ENCODE results near the gene GLMP. TPM values are rescaled to one million over a fixed set of nuclear protein-coding genes. Genes with fewer than 3 reads are reported as not detected.

The GLMP gene
- total RNA-seq, 1 experiment from 2014 or later, result 135 TPM

DNA sequence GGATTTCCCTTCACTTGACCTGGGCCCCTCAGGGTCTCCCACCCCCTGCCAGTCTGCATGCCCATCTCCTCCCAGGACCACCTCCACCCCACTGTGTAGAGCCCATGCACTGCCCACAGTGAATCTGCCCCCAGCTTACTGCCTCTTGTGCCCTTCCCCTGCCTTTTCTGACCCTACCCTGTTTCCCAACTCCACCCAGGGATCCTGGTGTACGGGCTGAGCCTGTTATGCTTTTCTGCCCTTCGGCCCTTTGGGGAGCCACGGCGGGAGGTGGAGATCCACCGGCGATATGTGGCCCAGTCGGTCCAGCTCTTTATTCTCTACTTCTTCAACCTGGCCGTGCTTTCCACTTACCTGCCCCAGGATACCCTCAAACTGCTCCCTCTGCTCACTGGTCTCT, 9.4 kb downstream of the GLMP start:
- no peak for DNase-seq (ENCODE audit: low spot score)

DNA sequence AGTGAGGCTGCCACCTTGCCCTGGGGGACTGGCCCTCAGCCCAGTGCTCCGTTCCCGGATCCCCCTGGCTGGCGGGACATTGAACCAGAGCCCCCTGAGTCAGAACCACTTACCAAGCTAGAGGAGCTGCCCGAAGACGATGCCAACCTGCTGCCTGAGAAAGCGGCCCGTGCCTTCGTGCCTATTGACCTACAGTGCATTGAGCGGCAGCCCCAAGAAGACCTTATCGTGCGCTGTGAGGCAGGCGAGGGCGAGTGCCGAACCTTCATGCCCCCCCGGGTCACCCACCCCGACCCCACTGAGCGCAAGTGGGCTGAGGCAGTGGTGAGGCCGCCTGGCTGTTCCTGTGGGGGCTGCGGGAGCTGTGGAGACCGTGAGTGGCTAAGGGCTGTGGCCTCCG, 10.0 kb downstream of the GLMP start:
- no peak for DNase-seq (ENCODE audit: low spot score)

- no peak for DNase-seq (ENCODE audit: low spot score)
Measured at GRCh38 chr1:156284757-156285156, 10.7 kb downstream of the GLMP start.

DNA sequence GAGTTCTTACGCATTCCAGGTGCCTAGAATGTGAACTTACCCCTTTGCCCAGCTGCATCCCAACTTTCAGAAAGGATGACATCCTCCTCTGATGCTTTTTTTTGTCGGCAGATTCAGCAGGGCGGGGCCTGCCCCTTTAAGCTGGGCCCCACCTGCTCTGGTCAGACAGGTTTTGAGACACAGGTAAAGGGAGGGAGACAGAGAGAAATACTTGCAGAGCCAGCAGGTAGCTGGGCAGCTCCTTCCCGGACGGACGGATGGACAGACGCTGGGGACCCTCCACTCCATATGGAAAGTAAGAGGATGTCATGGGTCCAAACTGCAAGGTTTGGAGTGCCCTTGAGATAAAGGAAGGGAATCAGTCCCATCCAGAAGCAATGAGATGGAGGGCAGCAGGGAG, 11.4 kb downstream of the GLMP start, which contains the start of gene TMEM79:
TSS of gene TMEM79 (plus strand) at position 214 of the 400 bp plus-strand sequence. CDS start 902 bp downstream, outside the sequence.
- no peak for DNase-seq (ENCODE audit: low spot score)

- no peak for DNase-seq (ENCODE audit: low spot score)
Measured at GRCh38 chr1:156283521-156283920, 12.0 kb downstream of the GLMP start.

GRCh38 chr1:156282479-156283222, 12.8 kb downstream of the GLMP start, which contains the start of gene SMG5:
Gene SMG5, minus strand, starts transcription at chr1:156282825. Its CDS starts 145 bp downstream, at chr1:156282680.
- peak; percentile 100 for DNase-seq (ENCODE audit: low spot score)

GRCh38 chr1:156281693-156282478, 13.6 kb downstream of the GLMP start:
- DNase-seq (ENCODE audit: low spot score), result peak; percentile 47

DNA sequence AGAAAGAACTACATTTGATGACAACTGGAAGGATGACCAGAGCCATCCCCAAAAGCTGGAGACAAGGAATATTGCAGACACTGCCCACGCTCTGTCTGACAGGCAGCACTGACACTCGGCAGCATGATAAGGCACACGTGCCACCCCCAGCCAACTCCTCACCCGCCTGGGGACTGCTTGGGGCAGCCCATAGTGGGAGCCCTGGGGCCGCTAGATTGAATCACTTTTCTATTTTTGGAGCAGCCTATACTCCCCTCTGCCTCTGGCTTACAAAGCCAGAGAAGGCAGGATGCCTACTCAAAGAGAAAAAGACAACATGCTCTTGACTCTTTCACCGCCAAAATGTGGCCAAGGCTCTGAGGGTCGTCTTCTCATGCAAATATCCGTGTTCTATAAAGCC, 14.2 kb downstream of the GLMP start:
- peak; percentile 63 for DNase-seq (ENCODE audit: low spot score)

DNA sequence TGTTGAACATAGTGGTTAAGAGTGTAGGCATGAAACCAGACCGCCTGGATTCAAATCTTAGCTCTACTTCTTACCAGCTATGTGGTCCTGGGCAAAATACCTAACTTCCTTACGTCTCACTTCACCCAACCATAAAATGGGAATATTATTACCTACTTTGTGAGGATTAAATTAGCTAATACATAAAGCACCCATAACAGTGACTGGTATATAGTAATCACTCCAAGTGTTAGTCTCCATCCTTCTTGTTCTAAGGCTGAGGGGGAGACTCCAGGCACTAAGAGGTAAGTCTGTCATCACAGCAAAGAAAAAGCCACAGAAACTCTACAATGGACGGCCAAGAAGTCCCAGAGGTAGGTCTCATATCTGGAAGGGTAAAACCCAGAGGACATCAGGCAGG, 15.6 kb downstream of the GLMP start:
- no peak for DNase-seq (ENCODE audit: low spot score)

GRCh38 chr1:156276966-156277381, 18.5 kb downstream of the GLMP start:
- no peak for DNase-seq (ENCODE audit: low spot score)

DNA sequence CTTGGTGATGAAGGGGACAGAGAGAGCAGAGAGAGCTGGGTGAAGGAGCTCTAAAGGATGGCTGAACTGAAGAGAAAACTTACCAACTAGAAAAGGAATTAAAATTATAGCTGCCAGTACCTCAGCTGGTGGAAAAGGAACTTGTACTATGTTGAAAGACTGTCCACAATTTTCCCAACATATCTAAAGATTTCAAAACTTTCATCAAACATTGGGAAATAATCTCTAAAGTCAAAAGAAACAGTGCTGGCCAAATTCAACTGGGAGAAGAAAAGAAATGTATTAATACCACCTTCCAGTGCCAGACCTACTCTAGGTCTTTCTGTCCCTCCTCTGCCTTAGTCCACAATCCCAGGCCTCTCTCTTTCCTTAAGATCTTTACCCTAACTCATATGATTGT, 18.9 kb downstream of the GLMP start:
- DNase-seq (ENCODE audit: low spot score), result no peak

- no peak for DNase-seq (ENCODE audit: low spot score)
Measured at GRCh38 chr1:156270314-156270713, 25.2 kb downstream of the GLMP start.

DNA sequence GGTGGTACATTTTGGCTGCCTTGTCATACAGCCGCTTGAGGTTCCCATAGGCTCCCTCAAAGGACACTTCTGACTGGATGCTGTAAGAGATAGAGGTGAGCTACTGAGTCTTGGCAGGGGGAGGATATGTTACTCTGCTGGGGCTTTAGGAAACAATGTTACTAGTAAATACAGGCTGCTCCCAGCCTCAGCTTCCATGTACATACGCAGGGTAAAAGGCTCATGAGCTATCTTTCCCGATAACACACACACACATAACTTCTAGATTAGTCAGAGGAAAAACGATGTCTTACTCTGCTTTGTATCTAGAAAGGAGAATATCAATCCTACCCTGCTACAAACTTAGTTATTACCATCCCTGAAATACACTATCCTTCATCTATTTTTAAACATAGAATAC, 27.1 kb downstream of the GLMP start:
- peak; percentile 76 for DNase-seq (ENCODE audit: low spot score)

- no peak for DNase-seq (ENCODE audit: low spot score)
Measured at GRCh38 chr1:156266051-156266450, 29.4 kb downstream of the GLMP start.

DNA sequence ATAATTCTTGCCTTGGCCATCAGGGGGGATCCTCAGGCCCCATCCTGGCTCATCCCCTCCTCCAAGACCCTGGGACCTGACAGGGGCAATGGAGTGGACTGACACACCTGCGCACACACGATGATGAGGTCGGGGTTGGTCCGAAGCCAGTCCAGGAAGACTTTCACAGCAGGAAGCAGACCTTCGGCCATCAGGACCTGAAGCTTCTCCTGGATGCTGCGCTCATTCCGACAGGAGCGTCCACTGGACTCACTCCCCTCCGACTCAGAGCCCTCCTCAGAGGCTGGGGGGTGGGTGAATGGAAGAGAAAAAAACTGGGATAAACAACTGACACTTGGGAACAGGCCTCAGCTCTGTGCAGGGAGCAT, 32.2 kb downstream of the GLMP start:
- DNase-seq (ENCODE audit: low spot score), result no peak

DNA sequence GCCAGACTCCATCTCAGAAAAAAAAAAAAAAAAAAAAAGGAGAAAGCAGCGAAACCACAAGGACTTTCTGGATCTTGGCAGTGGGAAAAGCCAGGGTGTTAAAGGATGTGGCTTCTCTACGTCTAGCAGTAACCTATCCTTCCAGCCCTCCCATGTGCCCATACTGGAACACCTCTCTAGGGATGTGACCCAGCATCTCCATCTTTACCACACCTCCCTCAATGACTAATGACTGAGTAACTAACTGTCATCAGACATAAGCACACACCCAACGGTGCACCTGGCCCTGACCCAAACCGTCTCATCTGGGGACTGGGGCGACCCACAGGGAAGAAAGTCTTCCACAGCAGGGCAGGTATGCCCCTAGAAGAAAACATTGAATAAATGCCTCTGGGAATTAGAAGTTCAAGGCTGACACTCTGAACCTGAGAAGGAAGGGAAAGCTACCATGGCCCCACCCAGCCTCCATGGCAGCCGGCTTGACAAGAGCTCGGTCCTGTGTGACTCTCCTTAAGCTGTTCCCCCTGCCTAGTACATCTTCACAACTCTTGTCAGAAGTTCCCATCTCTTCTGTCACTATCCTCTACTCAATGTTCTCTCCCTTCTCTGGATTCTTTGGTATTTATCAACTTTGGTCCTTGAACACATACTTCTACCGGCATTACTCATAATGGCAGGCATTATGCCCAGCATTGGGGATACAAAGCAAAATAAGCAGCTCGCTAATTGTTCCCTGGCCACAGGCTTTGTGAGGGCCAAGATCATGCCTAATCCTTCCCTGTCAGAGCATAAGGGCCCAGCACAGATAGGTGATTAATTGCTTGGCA, 32.8 kb downstream of the GLMP start:
- DNase-seq (ENCODE audit: low spot score), result peak; percentile 99

GRCh38 chr1:156260896-156261295, 34.6 kb downstream of the GLMP start:
- peak; percentile 34 for DNase-seq (ENCODE audit: low spot score)

DNA sequence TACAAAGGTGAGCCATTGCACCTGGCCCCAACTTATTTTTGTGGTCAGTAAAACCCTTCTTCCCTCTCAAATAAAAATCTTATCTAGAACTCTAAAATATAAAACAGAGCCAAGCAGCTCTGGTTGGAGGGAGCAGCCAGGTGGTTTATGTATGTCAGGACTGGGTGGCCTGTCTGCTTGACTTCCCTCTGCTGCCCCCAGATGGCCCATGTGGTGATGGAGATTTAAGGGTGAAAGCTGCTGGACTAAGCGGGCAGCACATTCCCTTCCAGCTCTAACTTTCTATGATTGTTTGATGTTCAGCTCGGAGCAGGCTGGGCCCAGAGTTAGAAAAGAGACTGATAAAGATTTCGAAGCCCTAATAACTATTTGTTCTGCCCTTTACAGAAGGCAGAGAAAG, 35.7 kb downstream of the GLMP start:
- peak; percentile 58 for DNase-seq (ENCODE audit: low spot score)

- no peak for DNase-seq (ENCODE audit: low spot score)
Measured at GRCh38 chr1:156258859-156259258, 36.6 kb downstream of the GLMP start.

GRCh38 chr1:156257711-156258110, 37.8 kb downstream of the GLMP start:
- no peak for DNase-seq (ENCODE audit: low spot score)

DNA sequence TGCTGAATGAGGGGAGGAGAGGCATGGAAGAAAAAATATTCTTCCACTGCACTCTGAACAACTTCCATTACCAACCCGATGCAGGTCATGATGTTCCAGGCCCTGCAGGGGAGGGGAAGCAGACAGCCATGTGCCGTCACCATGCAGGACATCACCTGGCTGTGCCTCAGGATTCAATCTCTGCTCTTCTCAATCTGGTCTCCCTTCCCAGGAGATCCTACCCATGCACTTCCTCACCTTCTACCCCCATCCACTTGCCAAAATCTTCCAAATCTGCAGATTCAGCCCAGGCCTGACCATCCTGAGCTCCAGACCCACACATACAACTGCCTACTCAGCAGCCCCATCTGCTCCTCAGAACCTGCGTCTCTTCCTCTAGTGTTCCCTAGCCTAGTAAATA, 41.8 kb downstream of the GLMP start:
- no peak for DNase-seq (ENCODE audit: low spot score)

GRCh38 chr1:156251527-156251926, 44.0 kb downstream of the GLMP start:
- DNase-seq (ENCODE audit: low spot score), result no peak
